Erythroblast (primary cell): Measurements from ENCODE around the gene SHD.

ENCODE experiments used
- GATA1 ChIP-seq: IDR thresholded peaks from 2 replicates; pipeline ENCODE4 v1.6.1; 2011; ENCODE audit warnings: low read depth, mild to moderate bottlenecking, control low read depth, low read length, moderate library complexity
- POLR2A ChIP-seq: IDR thresholded peaks from 2 replicates; pipeline ENCODE4 v1.6.1; 2011; ENCODE audit warnings: mild to moderate bottlenecking, low read length

DNA sequence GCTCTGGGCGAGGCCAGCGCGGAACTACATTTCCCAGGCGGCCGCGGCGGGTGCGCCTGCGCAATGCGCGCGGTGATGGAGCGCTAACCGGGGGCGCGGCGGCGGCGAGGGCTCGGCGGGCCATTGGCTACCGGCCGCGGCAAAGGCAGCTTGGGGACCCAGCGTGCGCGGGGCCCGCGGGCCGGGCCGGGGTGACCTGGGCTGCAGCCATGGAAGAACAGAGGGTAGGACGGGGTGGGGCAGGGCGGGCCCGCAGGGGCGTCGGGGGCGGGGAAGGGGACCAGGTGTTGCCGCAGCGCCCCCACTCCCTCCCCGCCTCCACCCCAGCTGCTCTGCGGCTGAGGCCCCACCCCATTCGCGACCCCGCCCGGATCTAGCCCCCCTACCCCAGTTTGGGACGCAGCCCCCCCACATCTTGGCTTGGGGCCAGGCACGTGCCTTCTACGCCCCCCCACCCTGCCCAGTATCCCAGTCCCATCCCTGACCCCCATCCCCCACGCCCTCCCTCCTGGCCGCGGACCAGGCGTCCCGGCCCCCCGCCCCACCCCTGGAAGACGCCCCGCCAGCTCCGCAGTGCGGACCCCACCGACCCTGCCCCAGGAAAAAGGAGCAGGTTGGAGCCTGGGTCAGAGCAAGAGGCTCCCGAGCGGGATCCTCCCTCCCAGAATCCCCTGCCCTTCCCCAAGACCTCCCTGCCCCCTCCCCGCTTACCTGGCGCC is 25.6 kb downstream of the SHD start, which contains the start of gene FSD1:
- TF ChIP-seq POLR2A (no peak), GATA1 (no peak)
